Activated B cell treated with CpG ODN at 0.5 μM for 24 hours (primary cell): ENCODE data around the gene ADAM19. TPM values are rescaled to one million over a fixed set of nuclear protein-coding genes. Genes with fewer than 3 reads are reported as not detected.
A peak's percentile ranks its signal among the peaks of the same experiment; 100 is the strongest.

Experiments used
- ATAC-seq: fragments of 200-7000 bp; cut with Tn5 transposase; one replicate; pipeline ENCODE4 v1.10.0; 2021; ENCODE audit warnings: low read depth, mild to moderate bottlenecking, moderate library complexity
- CTCF ChIA-PET: fragments of 350-600 bp; sonication (Branson Sonifier 250); formaldehyde crosslinking; loops from one replicate; lab custom pipeline; 2021; ENCODE audit warnings: antibody characterized with exemption; lab: Charles Lee
- POLR2A ChIA-PET: fragments of 350-600 bp; sonication (Branson Sonifier 250); formaldehyde crosslinking; loops from one replicate; lab custom pipeline; 2021; ENCODE audit warnings: antibody characterized with exemption; lab: Charles Lee
- DNase-seq: peaks from one replicate; pipeline ENCODE4 v3.0.0; 2022
- H3K27ac Mint-ChIP-seq: one replicate; pipeline ENCODE4 v1.8.0; 2020; ENCODE audit warnings: mixed read lengths
- H3K27me3 Mint-ChIP-seq: one replicate; pipeline ENCODE4 v1.8.0; 2021; ENCODE audit warnings: mixed read lengths
- H3K36me3 Mint-ChIP-seq: one replicate; pipeline ENCODE4 v1.8.0; 2021; ENCODE audit warnings: low read depth, mixed read lengths
- H3K4me1 Mint-ChIP-seq: one replicate; pipeline ENCODE4 v1.8.0; 2021; ENCODE audit warnings: mixed read lengths
- H3K4me3 Mint-ChIP-seq: one replicate; pipeline ENCODE4 v1.8.0; 2020; ENCODE audit warnings: mild to moderate bottlenecking, mixed read lengths
- H3K9me3 Mint-ChIP-seq: one replicate; pipeline ENCODE4 v1.8.0; 2020; ENCODE audit warnings: mixed read lengths
- intact Hi-C: fragments of 100-400 bp; cut with micrococcal nuclease; formaldehyde crosslinking; loops from one replicate; pipeline ENCODE4 v1.15.1; 2024
- total RNA-seq: library from RNA; stranded (reverse); gene quantifications from 2 replicates; pipeline ENCODE4 v1.2.3, GENCODE V29; 2022
- TF ChIP-seq, protein P1 (sequence below): fragments of 200-600 bp; IDR thresholded peaks from one replicate; pipeline ENCODE4 v1.8.0; 2022; ENCODE audit warnings: antibody characterized with exemption, mild to moderate bottlenecking

ADAM19 gene, protein sequence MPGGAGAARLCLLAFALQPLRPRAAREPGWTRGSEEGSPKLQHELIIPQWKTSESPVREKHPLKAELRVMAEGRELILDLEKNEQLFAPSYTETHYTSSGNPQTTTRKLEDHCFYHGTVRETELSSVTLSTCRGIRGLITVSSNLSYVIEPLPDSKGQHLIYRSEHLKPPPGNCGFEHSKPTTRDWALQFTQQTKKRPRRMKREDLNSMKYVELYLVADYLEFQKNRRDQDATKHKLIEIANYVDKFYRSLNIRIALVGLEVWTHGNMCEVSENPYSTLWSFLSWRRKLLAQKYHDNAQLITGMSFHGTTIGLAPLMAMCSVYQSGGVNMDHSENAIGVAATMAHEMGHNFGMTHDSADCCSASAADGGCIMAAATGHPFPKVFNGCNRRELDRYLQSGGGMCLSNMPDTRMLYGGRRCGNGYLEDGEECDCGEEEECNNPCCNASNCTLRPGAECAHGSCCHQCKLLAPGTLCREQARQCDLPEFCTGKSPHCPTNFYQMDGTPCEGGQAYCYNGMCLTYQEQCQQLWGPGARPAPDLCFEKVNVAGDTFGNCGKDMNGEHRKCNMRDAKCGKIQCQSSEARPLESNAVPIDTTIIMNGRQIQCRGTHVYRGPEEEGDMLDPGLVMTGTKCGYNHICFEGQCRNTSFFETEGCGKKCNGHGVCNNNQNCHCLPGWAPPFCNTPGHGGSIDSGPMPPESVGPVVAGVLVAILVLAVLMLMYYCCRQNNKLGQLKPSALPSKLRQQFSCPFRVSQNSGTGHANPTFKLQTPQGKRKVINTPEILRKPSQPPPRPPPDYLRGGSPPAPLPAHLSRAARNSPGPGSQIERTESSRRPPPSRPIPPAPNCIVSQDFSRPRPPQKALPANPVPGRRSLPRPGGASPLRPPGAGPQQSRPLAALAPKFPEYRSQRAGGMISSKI
- 115 and 136 TPM in 2 replicates for total RNA-seq

DNA sequence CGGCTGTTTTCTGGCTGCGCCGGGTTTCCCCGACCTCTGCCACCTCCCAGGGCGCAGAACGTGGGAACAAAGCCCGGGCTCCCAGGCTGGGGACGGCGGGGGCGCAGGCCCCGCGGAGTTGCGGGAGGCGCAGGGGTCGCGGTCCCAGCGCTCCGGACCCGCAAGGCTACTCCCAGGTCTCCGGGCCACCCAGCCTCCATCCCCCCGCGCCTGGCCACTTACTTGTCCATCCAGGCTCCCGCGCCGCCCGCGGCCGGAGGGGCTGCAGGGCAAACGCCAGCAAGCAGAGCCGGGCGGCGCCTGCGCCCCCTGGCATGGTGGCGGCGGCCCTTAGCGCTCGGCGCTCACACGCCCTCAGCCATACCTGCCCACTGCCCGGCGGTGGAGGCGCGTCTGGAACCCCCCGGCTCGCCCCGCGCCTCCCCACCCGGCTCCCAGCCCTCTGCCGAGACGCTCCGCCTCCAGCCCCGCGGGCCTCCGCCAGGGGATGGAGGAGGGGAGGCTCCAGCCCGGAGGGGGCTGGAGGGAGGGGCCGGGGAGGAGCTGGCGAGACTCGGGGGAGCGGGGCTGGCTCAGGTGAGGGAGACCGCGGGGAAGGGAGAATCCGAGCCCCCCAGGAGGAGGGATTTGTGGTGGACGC is at the start of gene ADAM19:
TSS of gene ADAM19 (minus strand) at position 395 of the 640 bp plus-strand sequence. CDS start at position 316, 79 bp downstream.
- Mint-ChIP-seq H3K36me3 (peaks cover 28% of the 10 kb centered on the region), H3K27ac (peak within 1 kb of the TSS; percentile 95), H3K4me1 (peaks cover 76% of the 10 kb centered on the region), H3K9me3 (no peaks in the 10 kb centered on the region), H3K4me3 (peak within 1 kb of the TSS; percentile 99), H3K27me3 (no peaks in the 10 kb centered on the region)
- ChIA-PET POLR2A (interaction anchor here (0.6 to 7.1 kb wide), 14 partner anchors 10 to 156 kb away, joined by 3 to 206 read pairs (median 4); partner anchors contain the start of gene THG1L), CTCF (interaction anchor here (1.9 to 2.3 kb wide), 2 partner anchors 17 to 20 kb away, joined by 6 to 9 read pairs; no protein-coding TSS in a partner anchor)
- intact Hi-C loops = loop anchor here (1.0 to 10.0 kb wide), 3 partner anchors 17 to 311 kb away; partner anchors contain the start of gene CYFIP2
- TF ChIP-seq, protein P1, sequence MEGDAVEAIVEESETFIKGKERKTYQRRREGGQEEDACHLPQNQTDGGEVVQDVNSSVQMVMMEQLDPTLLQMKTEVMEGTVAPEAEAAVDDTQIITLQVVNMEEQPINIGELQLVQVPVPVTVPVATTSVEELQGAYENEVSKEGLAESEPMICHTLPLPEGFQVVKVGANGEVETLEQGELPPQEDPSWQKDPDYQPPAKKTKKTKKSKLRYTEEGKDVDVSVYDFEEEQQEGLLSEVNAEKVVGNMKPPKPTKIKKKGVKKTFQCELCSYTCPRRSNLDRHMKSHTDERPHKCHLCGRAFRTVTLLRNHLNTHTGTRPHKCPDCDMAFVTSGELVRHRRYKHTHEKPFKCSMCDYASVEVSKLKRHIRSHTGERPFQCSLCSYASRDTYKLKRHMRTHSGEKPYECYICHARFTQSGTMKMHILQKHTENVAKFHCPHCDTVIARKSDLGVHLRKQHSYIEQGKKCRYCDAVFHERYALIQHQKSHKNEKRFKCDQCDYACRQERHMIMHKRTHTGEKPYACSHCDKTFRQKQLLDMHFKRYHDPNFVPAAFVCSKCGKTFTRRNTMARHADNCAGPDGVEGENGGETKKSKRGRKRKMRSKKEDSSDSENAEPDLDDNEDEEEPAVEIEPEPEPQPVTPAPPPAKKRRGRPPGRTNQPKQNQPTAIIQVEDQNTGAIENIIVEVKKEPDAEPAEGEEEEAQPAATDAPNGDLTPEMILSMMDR = no peak
- DNase-seq (peak; percentile 70), ATAC-seq (peak; percentile 56)

DNA sequence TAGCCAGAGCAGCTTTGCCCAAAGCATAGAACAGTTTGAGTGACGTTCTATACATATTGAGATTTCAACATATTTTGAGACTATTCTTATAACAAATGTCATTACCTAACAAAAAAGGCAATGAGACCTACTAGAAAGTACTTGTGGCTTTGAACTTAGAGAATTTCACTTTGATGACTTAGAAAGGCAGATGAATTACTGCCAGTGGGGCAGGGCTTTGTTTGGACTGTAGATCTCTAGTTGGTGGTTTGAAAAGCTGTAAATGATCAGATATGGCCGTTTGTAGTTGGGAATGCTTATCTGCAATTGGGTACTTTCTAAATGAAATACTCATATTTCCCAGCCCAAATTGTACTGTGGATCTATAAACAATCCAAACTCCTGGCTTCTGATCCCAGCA is 48.6 kb upstream of the ADAM19 start:
- H3K4me1 Mint-ChIP-seq = peaks cover 11% of the 10 kb centered on the region
- intact Hi-C loops = no loop called here
- H3K27ac Mint-ChIP-seq = no peak overlapping the region
- H3K36me3 Mint-ChIP-seq = no peaks in the 10 kb centered on the region
- no peak overlapping the region for H3K4me3 Mint-ChIP-seq
- no peak for ATAC-seq
- ChIA-PET POLR2A (no interaction called here), CTCF (no interaction called here)
- no peaks in the 10 kb centered on the region for H3K9me3 Mint-ChIP-seq
- TF ChIP-seq, protein P1 = no peak
- no peak for DNase-seq
- no peaks in the 10 kb centered on the region for H3K27me3 Mint-ChIP-seq

DNA sequence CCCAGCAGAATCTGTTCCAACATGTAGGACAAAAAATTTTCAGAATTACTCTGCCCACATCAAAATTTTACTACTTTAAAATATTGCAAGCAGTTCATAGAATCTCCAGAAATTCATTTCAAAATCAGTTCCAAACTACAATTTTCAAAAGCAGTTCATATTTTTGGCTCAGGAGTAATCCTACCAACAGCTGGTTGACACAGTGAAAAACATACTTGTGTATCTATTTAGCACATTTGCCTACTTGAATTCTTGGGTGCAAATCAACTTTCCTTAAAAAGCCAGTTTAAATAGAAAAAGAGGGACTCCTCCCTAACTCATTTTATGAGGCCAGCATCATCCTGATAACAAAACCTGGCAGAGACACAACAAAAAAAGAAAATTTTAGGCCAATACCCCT is 45.2 kb upstream of the ADAM19 start:
- TF ChIP-seq, protein P1 = no peak
- Mint-ChIP-seq H3K27me3 (no peaks in the 10 kb centered on the region), H3K4me1 (peaks cover 11% of the 10 kb centered on the region), H3K36me3 (no peaks in the 10 kb centered on the region), H3K9me3 (no peaks in the 10 kb centered on the region), H3K4me3 (no peak overlapping the region), H3K27ac (no peak overlapping the region)
- ChIA-PET POLR2A (no interaction called here), CTCF (interaction anchor here (0.6 to 1.0 kb wide), 2 partner anchors 29 to 245 kb away, joined by 3 read pairs; no protein-coding TSS in a partner anchor)
- ATAC-seq = no peak
- intact Hi-C loops = no loop called here
- no peak for DNase-seq

DNA sequence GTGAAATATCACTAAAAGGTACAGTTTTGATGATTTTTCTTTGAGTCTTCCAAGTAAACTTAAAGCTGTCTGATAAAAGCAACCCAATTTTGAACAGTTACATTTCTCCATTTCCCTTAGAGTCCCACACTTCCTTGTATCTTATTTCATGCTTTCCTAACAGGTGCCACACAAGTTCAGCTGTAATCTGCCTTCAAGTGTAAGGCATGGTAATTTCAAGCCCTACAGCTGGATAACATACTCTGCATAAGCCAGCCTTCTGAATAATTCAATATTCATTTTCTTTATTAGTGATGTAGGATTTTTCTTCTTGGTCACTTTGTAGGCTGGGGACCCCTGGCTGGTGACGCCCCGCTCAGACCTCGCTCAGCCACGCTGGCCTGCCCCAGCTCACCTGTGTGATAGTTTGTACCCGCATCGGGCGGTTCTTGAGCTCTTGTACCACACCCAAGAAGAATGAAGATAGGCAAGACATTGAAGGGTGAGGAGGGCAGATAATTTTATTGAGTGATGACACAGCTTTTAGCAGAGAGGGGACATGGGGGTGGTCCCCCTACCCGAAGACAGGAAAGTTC is 42.7 kb upstream of the ADAM19 start:
- CTCF ChIA-PET = interaction anchor here (0.6 kb wide), 1 partner anchor 1661 kb away, joined by 4 read pairs; no protein-coding TSS in a partner anchor
- no peaks in the 10 kb centered on the region for H3K36me3 Mint-ChIP-seq
- no peak overlapping the region for H3K27ac Mint-ChIP-seq
- intact Hi-C loops = no loop called here
- ATAC-seq (no peak), DNase-seq (no peak)
- H3K4me1 Mint-ChIP-seq = peaks cover 22% of the 10 kb centered on the region
- no peaks in the 10 kb centered on the region for H3K27me3 Mint-ChIP-seq
- H3K4me3 Mint-ChIP-seq = no peak overlapping the region
- H3K9me3 Mint-ChIP-seq = no peaks in the 10 kb centered on the region
- TF ChIP-seq, protein P1 = no peak
- POLR2A ChIA-PET = interaction anchor here (1.2 kb wide), 1 partner anchor 25 kb away, joined by 9 read pairs; no protein-coding TSS in a partner anchor
